GM18858 (cell line): ENCODE data around the gene NRBP1.

ENCODE experiments used
- ATAC-seq: cut with Tn5 transposase; IDR thresholded peaks from one replicate; pipeline ENCODE4 v1.9.1; 2021; ENCODE audit not compliant: unreplicated experiment

The NRBP1 gene

DNA sequence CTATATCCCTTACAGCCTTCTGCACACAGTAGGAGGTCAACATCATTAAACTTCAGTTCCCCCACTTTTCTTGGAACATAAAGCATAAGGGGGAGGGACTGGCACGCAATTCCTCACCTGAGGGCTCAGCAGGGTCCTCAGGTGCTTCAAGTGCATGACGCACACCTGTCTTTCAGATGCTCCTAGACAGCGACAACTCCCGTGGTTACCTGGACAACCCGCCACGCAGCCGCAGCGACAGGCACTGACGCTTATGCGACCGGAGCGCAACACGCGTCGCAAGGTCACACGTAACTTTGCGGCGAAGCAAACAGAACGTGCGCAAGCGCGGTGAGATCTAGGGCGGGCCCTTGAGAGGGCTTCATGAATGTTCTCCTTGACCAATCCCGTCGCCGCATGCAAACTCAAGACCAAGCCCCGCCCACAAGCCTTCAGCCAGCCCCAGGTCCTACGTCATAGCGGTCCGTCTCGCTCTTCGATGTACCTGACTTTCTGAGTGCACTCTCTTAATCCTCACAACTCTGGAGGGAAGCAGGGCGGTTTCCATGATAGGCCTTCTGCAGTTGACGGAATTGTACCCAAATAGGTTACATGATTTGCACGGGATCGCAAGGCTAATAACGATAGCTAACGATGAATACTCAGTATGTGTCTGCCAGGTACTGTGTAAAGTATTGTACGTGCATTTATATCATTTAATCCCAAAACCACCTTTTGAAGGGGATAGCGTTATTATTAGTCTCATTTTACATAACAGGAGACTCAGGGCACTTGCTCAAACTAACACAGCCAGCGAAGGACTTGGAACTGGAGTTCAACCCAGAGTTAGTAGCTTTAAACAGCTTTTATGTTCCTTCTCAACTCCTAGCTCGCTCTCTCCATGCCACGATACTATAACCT, 61.3 kb downstream of the NRBP1 start, which contains the start of gene IFT172:
Gene IFT172, minus strand, starts transcription at position 246 of the 900 bp plus-strand sequence. Its CDS starts 90 bp downstream, at position 156.
- peak; percentile 90 for ATAC-seq
